T47D (cell line): ENCODE data around the gene PCDHA12.
A peak's percentile ranks its signal among the peaks of the same experiment; 100 is the strongest.
"Not testable (repeated sequence)": the region's sequence is repeated elsewhere in the genome, so short reads cannot be mapped to it uniquely, and the experiment has no call there.

ENCODE experiments used
- DNase-seq, 2 experiments: peaks; one replicate each; pipeline versions ENCODE4 v3.0.0 to v3.0.0-alpha.2; 2011 to 2012; ENCODE audit warnings: low read depth in 1 of 2, low spot score in 1 of 2
- JUND ChIP-seq: IDR thresholded peaks from 2 replicates; pipeline ENCODE4 v1.6.1; 2012; ENCODE audit warnings: low read depth
- in situ Hi-C: cut with HindIII; loops from 2 replicates; pipeline ENCODE4 v1.10.0; 2016; ENCODE audit warnings: low sequenced_read_pairs, low pct_unique_long_range_greater_than_20kb

The PCDHA12 gene, protein sequence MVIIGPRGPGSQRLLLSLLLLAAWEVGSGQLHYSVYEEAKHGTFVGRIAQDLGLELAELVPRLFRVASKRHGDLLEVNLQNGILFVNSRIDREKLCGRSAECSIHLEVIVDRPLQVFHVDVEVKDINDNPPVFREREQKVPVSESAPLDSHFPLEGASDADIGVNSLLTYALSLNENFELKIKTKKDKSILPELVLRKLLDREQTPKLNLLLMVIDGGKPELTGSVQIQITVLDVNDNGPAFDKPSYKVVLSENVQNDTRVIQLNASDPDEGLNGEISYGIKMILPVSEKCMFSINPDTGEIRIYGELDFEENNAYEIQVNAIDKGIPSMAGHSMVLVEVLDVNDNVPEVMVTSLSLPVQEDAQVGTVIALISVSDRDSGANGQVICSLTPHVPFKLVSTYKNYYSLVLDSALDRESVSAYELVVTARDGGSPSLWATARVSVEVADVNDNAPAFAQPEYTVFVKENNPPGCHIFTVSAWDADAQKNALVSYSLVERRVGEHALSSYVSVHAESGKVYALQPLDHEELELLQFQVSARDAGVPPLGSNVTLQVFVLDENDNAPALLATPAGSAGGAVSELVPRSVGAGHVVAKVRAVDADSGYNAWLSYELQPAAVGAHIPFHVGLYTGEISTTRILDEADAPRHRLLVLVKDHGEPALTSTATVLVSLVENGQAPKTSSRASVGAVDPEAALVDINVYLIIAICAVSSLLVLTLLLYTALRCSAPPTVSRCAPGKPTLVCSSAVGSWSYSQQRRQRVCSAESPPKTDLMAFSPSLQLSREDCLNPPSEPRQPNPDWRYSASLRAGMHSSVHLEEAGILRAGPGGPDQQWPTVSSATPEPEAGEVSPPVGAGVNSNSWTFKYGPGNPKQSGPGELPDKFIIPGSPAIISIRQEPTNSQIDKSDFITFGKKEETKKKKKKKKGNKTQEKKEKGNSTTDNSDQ

DNA sequence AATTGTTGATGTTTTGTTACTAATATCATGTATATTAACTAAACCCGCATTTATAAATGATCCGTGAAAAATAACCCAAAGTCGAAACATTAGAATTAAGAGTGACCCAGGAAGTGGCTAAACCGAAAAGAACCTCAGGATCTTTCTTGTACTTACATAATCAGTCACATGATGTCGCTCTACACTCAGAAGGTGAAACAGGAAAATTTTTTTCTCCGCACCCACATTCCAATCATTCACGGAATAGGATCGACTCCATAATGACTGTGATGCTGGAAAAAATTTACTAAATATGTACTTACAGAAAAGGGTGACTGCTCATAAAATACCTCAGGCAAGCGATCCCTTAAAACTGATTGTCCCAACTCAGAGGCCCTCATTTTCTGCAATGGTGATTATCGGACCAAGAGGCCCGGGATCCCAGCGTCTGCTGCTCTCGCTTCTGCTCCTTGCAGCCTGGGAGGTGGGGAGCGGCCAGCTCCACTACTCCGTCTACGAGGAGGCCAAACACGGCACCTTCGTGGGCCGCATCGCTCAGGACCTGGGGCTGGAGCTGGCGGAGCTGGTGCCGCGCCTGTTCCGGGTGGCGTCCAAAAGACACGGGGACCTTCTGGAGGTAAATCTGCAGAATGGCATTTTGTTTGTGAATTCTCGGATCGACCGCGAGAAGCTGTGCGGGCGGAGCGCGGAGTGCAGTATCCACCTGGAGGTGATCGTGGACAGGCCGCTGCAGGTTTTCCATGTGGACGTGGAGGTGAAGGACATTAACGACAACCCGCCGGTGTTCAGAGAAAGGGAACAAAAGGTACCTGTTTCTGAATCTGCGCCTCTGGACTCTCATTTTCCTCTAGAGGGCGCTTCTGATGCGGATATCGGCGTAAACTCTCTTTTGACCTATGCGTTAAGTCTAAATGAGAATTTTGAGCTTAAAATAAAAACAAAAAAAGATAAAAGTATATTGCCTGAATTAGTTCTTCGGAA, at the start of gene PCDHA12:
Gene PCDHA12 (plus strand): TSS at position 224 of the 981 bp plus-strand sequence. CDS start 165 bp downstream, at position 389.
- TF ChIP-seq JUND: no peak
- in situ Hi-C loops: no loop called here
- DNase-seq: peak in 1 of 2 experiments; percentile 18

DNA sequence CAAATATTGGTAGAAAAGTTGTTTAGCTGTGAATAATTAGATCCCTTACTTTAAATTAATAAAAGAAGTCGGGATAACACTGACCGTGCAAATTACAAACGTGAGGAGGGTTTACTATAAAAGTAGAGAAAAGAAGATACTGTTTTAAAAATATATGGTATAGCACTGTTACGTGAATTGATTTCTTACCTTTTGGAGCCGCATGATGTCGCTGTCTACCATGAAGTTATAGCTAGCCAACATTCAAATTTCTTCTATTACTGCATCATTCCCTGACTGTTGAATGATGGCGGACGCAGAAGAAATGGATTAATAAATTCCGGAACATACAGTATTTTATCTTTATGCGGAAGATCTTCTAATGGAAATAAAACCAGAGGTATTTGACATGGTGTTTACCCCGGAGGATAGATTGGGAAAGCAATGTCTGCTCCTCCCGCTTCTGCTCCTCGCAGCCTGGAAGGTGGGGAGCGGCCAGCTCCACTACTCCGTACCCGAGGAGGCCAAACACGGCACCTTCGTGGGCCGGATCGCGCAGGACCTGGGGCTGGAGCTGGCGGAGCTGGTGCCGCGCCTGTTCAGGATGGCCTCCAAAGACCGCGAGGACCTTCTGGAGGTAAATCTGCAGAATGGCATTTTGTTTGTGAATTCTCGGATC, 47.3 kb upstream of the PCDHA12 start, which contains the start of gene PCDHA6:
Gene PCDHA6 (plus strand): TSS at position 257 of the 658 bp plus-strand sequence. CDS start 132 bp downstream, at position 389.
- in situ Hi-C loops: no loop called here
- no peak for DNase-seq
- no peak for TF ChIP-seq JUND

DNA sequence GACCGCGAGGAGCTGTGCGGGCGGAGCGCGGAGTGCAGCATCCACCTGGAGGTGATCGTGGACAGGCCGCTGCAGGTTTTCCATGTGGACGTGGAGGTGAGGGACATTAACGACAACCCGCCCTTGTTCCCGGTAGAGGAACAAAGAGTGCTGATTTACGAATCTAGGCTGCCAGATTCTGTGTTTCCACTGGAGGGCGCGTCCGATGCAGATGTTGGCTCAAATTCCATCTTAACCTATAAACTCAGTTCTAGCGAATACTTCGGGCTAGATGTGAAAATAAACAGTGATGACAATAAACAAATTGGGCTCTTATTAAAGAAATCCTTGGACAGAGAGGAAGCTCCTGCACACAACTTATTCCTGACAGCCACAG, 46.8 kb upstream of the PCDHA12 start:
- DNase-seq: no peak
- in situ Hi-C loops: no loop called here
- no peak for TF ChIP-seq JUND

DNA sequence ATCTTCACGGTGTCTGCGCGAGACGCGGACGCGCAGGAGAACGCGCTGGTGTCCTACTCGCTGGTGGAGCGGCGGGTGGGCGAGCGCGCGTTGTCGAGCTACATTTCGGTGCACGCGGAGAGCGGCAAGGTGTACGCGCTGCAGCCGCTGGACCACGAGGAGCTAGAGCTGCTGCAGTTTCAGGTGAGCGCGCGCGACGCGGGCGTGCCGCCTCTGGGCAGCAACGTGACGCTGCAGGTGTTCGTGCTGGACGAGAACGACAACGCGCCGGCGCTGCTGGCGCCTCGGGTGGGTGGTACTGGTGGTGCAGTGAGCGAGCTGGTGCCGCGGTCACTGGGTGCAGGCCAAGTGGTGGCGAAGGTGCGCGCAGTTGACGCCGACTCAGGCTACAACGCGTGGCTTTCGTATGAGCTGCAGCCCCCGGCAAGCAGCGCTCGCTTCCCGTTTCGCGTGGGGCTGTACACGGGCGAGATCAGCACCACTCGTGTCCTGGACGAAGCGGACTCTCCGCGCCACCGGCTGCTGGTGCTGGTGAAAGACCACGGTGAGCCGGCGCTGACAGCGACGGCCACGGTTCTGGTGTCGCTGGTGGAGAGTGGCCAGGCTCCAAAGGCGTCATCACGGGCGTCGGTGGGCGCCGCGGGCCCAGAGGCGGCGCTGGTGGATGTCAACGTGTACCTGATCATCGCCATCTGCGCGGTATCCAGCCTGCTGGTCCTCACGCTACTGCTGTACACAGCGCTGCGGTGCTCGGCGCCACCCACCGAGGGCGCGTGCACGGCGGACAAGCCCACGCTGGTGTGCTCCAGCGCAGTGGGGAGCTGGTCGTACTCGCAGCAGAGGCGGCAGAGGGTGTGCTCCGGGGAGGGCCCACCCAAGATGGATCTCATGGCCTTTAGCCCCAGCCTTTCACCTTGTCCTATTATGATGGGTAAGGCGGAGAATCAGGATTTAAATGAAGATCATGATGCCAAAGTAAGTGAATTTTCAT, 45.3 kb upstream of the PCDHA12 start:
- not testable (repeated sequence) for DNase-seq

DNA sequence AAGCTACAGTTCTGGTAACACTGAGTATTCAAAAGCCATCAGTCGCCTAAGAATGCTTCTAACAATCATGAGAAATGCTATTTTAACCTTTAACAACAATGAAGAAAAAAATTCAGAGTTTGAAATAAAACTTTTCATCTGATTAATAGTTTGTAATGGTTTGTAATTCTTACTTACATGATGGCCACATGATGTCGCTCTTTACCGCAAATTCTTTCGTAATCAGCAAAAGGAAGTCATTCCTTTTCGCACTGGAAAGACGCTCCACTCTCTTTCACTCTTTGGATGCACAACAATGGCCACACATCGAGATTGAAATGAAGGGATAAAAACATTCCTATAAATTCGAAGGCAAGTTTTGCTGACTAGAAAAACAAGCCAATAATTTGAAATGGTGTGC, 41.1 kb upstream of the PCDHA12 start, which contains the start of gene PCDHA7:
Gene PCDHA7 (plus strand): TSS at position 277 of the 400 bp plus-strand sequence. CDS start 115 bp downstream, at position 392.
- DNase-seq: no peak
- TF ChIP-seq JUND: no peak
- in situ Hi-C loops: no loop called here

More for the DNA sequence above, 45.3 kb upstream of the PCDHA12 start:
- in situ Hi-C loops: not testable (repeated sequence)

DNA sequence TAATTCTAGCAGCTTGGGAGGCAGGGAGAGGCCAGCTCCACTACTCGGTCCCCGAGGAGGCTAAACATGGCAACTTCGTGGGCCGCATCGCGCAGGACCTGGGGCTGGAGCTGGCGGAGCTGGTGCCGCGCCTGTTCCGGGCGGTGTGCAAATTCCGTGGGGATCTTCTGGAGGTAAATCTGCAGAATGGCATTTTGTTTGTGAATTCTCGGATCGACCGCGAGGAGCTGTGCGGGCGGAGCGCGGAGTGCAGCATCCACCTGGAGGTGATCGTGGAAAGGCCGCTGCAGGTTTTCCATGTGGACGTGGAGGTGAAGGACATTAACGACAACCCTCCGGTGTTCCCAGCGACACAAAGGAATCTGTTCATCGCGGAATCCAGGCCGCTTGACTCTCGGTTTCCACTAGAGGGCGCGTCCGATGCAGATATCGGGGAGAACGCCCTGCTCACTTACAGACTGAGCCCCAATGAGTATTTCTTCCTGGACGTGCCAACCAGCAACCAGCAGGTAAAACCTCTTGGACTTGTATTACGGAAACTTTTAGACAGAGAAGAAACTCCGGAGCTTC, 40.6 kb upstream of the PCDHA12 start:
- DNase-seq, in situ Hi-C loops: not testable (repeated sequence)

DNA sequence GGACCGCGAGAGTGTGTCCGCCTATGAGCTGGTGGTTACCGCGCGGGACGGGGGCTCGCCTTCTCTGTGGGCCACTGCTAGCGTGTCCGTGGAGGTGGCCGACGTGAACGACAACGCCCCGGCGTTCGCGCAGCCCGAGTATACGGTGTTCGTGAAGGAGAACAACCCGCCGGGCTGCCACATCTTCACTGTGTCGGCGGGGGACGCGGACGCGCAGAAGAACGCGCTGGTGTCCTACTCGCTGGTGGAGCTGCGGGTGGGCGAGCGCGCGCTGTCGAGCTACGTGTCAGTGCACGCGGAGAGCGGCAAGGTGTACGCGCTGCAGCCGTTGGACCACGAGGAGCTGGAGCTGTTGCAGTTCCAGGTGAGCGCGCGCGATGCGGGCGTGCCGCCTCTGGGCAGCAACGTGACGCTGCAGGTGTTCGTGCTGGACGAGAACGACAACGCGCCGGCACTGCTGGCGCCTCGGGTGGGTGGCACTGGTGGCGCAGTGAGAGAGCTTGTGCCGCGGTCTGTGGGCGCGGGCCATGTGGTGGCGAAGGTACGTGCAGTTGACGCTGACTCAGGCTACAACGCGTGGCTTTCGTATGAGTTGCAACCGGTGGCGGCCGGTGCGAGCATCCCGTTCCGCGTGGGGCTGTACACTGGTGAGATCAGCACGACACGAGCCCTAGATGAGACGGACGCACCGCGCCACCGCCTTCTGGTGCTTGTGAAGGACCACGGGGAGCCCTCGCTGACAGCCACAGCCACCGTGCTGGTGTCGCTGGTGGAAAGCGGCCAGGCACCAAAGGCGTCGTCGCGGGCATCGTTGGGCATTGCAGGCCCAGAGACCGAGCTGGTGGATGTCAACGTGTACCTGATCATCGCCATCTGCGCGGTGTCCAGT, 39.2 kb upstream of the PCDHA12 start:
- no peak for TF ChIP-seq JUND
- DNase-seq: no peak
- in situ Hi-C loops: no loop called here

DNA sequence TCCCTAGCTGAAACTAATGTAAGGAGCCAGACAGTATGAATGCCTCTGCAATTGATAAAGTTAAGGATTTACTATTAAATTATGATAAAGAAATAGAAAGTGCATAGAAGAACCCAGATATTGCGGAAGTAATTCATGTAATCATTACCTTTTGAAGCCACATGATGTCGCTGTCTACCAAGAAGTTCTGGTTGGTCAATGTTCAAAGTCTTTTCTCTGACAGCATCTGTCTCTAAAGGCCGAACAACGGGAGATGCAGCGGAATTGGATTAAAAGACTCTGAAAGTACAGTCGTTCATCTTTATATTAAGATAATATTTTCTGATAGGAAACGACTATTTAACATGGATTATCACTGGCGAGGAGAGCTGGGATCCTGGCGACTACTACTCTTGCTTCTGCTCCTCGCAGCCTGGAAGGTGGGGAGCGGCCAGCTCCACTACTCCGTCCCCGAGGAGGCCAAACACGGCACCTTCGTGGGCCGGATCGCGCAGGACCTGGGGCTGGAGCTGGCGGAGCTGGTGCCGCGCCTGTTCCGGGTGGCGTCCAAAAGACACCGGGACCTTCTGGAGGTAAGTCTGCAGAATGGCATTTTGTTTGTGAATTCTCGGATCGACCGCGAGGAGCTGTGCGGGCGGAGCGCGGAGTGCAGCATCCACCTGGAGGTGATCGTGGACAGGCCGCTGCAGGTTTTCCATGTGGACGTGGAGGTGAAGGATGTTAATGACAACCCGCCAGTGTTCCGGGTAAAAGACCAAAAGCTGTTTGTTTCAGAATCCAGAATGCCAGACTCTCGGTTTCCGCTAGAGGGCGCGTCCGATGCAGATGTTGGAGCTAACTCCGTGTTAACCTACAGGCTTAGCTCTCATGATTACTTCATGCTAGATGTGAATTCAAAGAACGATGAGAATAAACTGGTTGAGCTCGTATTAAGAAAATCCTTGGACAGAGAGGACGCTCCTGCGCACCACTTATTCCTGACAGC, 33.8 kb upstream of the PCDHA12 start, which contains the start of gene PCDHA8:
Gene PCDHA8 (plus strand): TSS at position 210 of the 985 bp plus-strand sequence. CDS start 135 bp downstream, at position 345.
- no peak for TF ChIP-seq JUND
- peak in 1 of 2 experiments; percentile 13 for DNase-seq
- in situ Hi-C loops: no loop called here
